GM12878 (cell line): ENCODE data around the gene TIPIN. TPM values are rescaled to one million over a fixed set of nuclear protein-coding genes. Genes with fewer than 3 reads are reported as not detected.

Experiments
- ATAC-seq: fragments of 200-7000 bp; cut with Tn5 transposase; 3 replicates; pipeline ENCODE4 v1.9.1; 2020; ENCODE audit warnings: mild to moderate bottlenecking, moderate library complexity
- BruUV-seq: library from RNA; stranded (reverse); fragments of 400-500 nt; replicated peaks from 2 replicates; lab custom pipeline; 2021; lab: Mats Ljungman, UMichigan
- CTCF ChIA-PET: fragments of 300-600 bp; sonication (Branson Sonifier 250); formaldehyde crosslinking; extraction: SDS; loops from one replicate; lab custom pipeline; 2021; ENCODE audit warnings: inconsistent platforms; lab: Yijun Ruan, JAX
- POLR2A ChIA-PET: fragments of 350-600 bp; formaldehyde crosslinking; extraction: SDS; loops from one replicate; lab custom pipeline; 2021; ENCODE audit warnings: inconsistent platforms; lab: Charles Lee
- RAD21 ChIA-PET: fragments of 300-600 bp; sonication (Branson Sonifier 250); formaldehyde crosslinking; loops from one replicate; lab custom pipeline; 2023; ENCODE audit warnings: antibody characterized with exemption; ENCODE audit not compliant: unreplicated experiment; lab: Charles Lee
- SMC1A ChIA-PET: fragments of 300-600 bp; sonication (Branson Sonifier 250); formaldehyde crosslinking; loops from one replicate; lab custom pipeline; 2023; ENCODE audit not compliant: unreplicated experiment, uncharacterized antibody; lab: Charles Lee
- DNase-seq: peaks from one replicate; pipeline ENCODE4 v3.0.0-alpha.2; 2011; ENCODE audit warnings: low read depth, low spot score
- FAIRE-seq: peaks from 3 replicates; lab custom pipeline; 2011; peaks lifted over from hg19 to GRCh38; lab: Jason Lieb, UNC
- H2AFZ ChIP-seq: 2 replicates; pipeline ENCODE4 v1.6.0; 2011; ENCODE audit warnings: low read depth, low read length, control low read depth; ENCODE audit not compliant: control insufficient read depth
- H3K27ac ChIP-seq: 2 replicates; pipeline ENCODE4 v1.5.1; 2011; ENCODE audit warnings: control low read depth; ENCODE audit not compliant: control insufficient read depth, insufficient read depth
- H3K27me3 ChIP-seq, 2 experiments: replicated peaks in 1 of 2; 2 replicates each; pipeline versions ENCODE4 v1.6.0 to v1.6.1; 2011; ENCODE audit warnings: low read length in 1 of 2; ENCODE audit not compliant: control insufficient read depth in 2 of 2, insufficient read depth in 2 of 2
- H3K36me3 ChIP-seq, 2 experiments: 2 replicates each; pipeline ENCODE4 v1.5.1; 2011; ENCODE audit warnings: low read length in 1 of 2; ENCODE audit not compliant: control insufficient read depth in 2 of 2, insufficient read depth in 2 of 2
- H3K4me1 ChIP-seq: 2 replicates; pipeline ENCODE4 v1.6.1; 2011; ENCODE audit warnings: mild to moderate bottlenecking, low read length, moderate library complexity, mixed read lengths; ENCODE audit not compliant: control insufficient read depth, insufficient read depth
- H3K4me2 ChIP-seq: 2 replicates; pipeline ENCODE4 v1.6.0; 2011; ENCODE audit warnings: control low read depth; ENCODE audit not compliant: control insufficient read depth, insufficient read depth
- H3K4me3 ChIP-seq: fragments of 200-600 bp; sonication (generic); 2 replicates; pipeline ENCODE4 v1.5.1; 2016
- H3K79me2 ChIP-seq: 2 replicates; pipeline ENCODE4 v1.6.0; 2011; ENCODE audit warnings: low read length; ENCODE audit not compliant: control insufficient read depth, insufficient read depth
- H3K9ac ChIP-seq: 2 replicates; pipeline ENCODE4 v1.8.0; 2011; ENCODE audit warnings: low read length, control low read depth, mixed read lengths; ENCODE audit not compliant: control insufficient read depth, insufficient read depth
- H3K9me3 ChIP-seq: replicated peaks from 3 replicates; pipeline ENCODE4 v1.5.1; 2011; ENCODE audit warnings: mild to moderate bottlenecking, low read length; ENCODE audit not compliant: control insufficient read depth, insufficient read depth
- H4K20me1 ChIP-seq: 2 replicates; pipeline ENCODE4 v1.6.0; 2011; ENCODE audit not compliant: control insufficient read depth, insufficient read depth
- BCL11A ChIP-seq: IDR thresholded peaks from 2 replicates; pipeline ENCODE4 v1.6.1; 2011; ENCODE audit warnings: low read depth, low read length
- BMI1 ChIP-seq: fragments of 450-650 bp; IDR thresholded peaks from 2 replicates; pipeline ENCODE4 v1.6.1; 2016; ENCODE audit warnings: mild to moderate bottlenecking, moderate library complexity, borderline replicate concordance
- CEBPB ChIP-seq, 2 experiments: fragments of 150-350 bp in 1 of 2; IDR thresholded peaks; 2 replicates each; pipeline ENCODE4 v1.6.1; 2012 to 2014; ENCODE audit warnings: low read depth in 2 of 2, low read length in 2 of 2, borderline replicate concordance in 1 of 2, inconsistent platforms in 1 of 2
- FOXK2 ChIP-seq: fragments of 450-650 bp; IDR thresholded peaks from 2 replicates; pipeline ENCODE4 v1.6.1; 2017; ENCODE audit warnings: mild to moderate bottlenecking, moderate library complexity
- JUNB ChIP-seq: IDR thresholded peaks from 2 replicates; pipeline ENCODE4 v1.6.1; 2016; ENCODE audit warnings: antibody characterized with exemption, mild to moderate bottlenecking
- JUND ChIP-seq: IDR thresholded peaks from 2 replicates; pipeline ENCODE4 v1.6.1; 2012; ENCODE audit warnings: low read depth, mild to moderate bottlenecking, low read length, improper control_type of control experiment, moderate library complexity
- KDM1A ChIP-seq: fragments of 200-600 bp; sonication (generic); IDR thresholded peaks from 2 replicates; pipeline ENCODE4 v1.6.1; 2016; ENCODE audit warnings: borderline replicate concordance
- MLLT1 ChIP-seq: fragments of 450-650 bp; IDR thresholded peaks from 2 replicates; pipeline ENCODE4 v1.6.1; 2016; ENCODE audit warnings: mild to moderate bottlenecking
- PML ChIP-seq: IDR thresholded peaks from 2 replicates; pipeline ENCODE4 v1.6.1; 2012; ENCODE audit warnings: low read length, inconsistent platforms
- RAD21 ChIP-seq: IDR thresholded peaks from 2 replicates; pipeline ENCODE4 v1.6.1; 2011; ENCODE audit warnings: mild to moderate bottlenecking, low read depth, low read length, moderate library complexity; ENCODE audit not compliant: insufficient read depth
- RAD51 ChIP-seq: fragments of 450-650 bp; IDR thresholded peaks from 2 replicates; pipeline ENCODE4 v1.6.1; 2016; ENCODE audit warnings: moderate library complexity, mild to moderate bottlenecking, inconsistent platforms
- RBBP5 ChIP-seq: fragments of 200-600 bp; sonication (generic); conservative IDR thresholded peaks from 2 replicates; pipeline ENCODE4 v1.6.1; 2016
- RELA ChIP-seq: fragments of 450-650 bp; IDR thresholded peaks from 2 replicates; pipeline ENCODE4 v1.8.0; 2014; ENCODE audit warnings: borderline replicate concordance; ENCODE audit not compliant: partially characterized antibody
- SMAD5 ChIP-seq: IDR thresholded peaks from 2 replicates; pipeline ENCODE4 v1.6.1; 2016; ENCODE audit warnings: antibody characterized with exemption, low read depth
- TARDBP ChIP-seq: IDR thresholded peaks from 2 replicates; pipeline ENCODE4 v1.6.1; 2016; ENCODE audit warnings: borderline replicate concordance
- USF2 ChIP-seq: IDR thresholded peaks from 2 replicates; pipeline ENCODE4 v1.6.1; 2011; ENCODE audit warnings: low read depth, low read length, improper control_type of control experiment, borderline replicate concordance
- ZBTB11 ChIP-seq: fragments of 450-650 bp; formaldehyde crosslinking; IDR thresholded peaks from 2 replicates; pipeline ENCODE4 v1.5.0; 2022; ENCODE audit warnings: mild to moderate bottlenecking, missing genetic modification characterization
- WGBS: methylation state at CpG from one replicate; pipeline ENCODE4 v1.1.6; 2016; ENCODE audit warnings: low lambda C conversion rate; ENCODE audit not compliant: insufficient replicate concordance, insufficient coverage; ENCODE audit errors: missing lambda C conversion rate; 5-methylcytosine and 5-hydroxymethylcytosine counted together
- in situ Hi-C: fragments of 300-500 bp; cut with MboI; formaldehyde crosslinking; loops from 9 replicates; pipeline ENCODE4 v1.14.3; 2018; ENCODE audit warnings: mixed read lengths
- intact Hi-C: fragments of 100-400 bp; cut with micrococcal nuclease; formaldehyde crosslinking; loops from one replicate; pipeline ENCODE4 v1.14.2; 2022; ENCODE audit not compliant: unreplicated experiment
- polyA plus RNA-seq, 11 experiments: library from polyadenylated mRNA; depleted of rRNA in 4 of 11; unstranded in 6 of 11; stranded (reverse) in 5 of 11; fragments of >200 nt; fragmentation: Nextera tagmentation in 4 of 11; fragmentation: Illumina TruSeq in 1 of 11; extraction: Ambion mirVana in 4 of 11; extraction: Trizol in 1 of 11; gene quantifications; 1 replicate in 1 of 11; 2 replicates in 10 of 11; pipeline versions ENCODE4 v1.2.1 to v1.2.3, GENCODE V29; 2011 to 2016; ENCODE audit warnings: inconsistent platforms in 2 of 11, missing spikeins in 2 of 11, low read depth in 1 of 11
- total RNA-seq, 4 experiments: library from RNA; depleted of rRNA in 3 of 4; stranded (reverse); fragments of >200 nt in 3 of 4; fragmentation: Illumina TruSeq in 1 of 4; extraction: Trizol in 1 of 4; gene quantifications; 2 replicates each; pipeline versions ENCODE4 v1.2.1 to v1.2.3, GENCODE V29; 2013 to 2021
- TF ChIP-seq, protein P1 (sequence below): IDR thresholded peaks from 2 replicates; pipeline ENCODE4 v1.6.1; 2011; ENCODE audit warnings: mild to moderate bottlenecking, low read depth, low read length, moderate library complexity; ENCODE audit not compliant: insufficient replicate concordance

Gene TIPIN
- total and polyA plus RNA-seq, 10 of the 15 experiments (the other 5 are each of a cell fraction or from before 2014, with no cell fraction given): 21.1 to 69.2 (median 47.0) TPM

- RAD21 ChIA-PET: interaction anchor here (0.6 to 7.6 kb wide), 6 partner anchors 11 to 106 kb away, joined by 3 to 119 read pairs (median 4); partner anchors contain the start of genes MAP2K1 and SNAPC5
Measured at GRCh38 chr15:66400351-66400774, 43.9 kb upstream of the TIPIN start.

More at GRCh38 chr15:66400351-66400774, 43.9 kb upstream of the TIPIN start:
- H3K27me3 ChIP-seq: no peaks in the 10 kb centered on the region
- DNase-seq: no peak
- H3K4me1 ChIP-seq: peaks cover 45% of the 10 kb centered on the region
- SMC1A ChIA-PET: interaction anchor here (0.6 to 8.2 kb wide), 5 partner anchors 8 to 25 kb away, joined by 3 to 95 read pairs (median 52); partner anchors contain the start of gene MAP2K1
- peaks cover 2 to 14% of the 10 kb centered on the region in 2 experiments for H3K36me3 ChIP-seq
- TF ChIP-seq RAD21 (no peak), BCL11A (no peak), CEBPB (IDR thresholded peaks at IDR 0.05; ENCODE audit: borderline replicate concordance in 1 of 2, low read depth in 2 of 2, low read length in 2 of 2) (no peak), RELA (no peak), JUNB (no peak), USF2 (no peak), RBBP5 (no peak), KDM1A (no peak), SMAD5 (no peak), BMI1 (no peak), MLLT1 (no peak), RAD51 (no peak), FOXK2 (no peak), ZBTB11 (CRISPR knock-in tag) (no peak), TARDBP (no peak), JUND (no peak), PML (no peak)
- TF ChIP-seq, protein P1, sequence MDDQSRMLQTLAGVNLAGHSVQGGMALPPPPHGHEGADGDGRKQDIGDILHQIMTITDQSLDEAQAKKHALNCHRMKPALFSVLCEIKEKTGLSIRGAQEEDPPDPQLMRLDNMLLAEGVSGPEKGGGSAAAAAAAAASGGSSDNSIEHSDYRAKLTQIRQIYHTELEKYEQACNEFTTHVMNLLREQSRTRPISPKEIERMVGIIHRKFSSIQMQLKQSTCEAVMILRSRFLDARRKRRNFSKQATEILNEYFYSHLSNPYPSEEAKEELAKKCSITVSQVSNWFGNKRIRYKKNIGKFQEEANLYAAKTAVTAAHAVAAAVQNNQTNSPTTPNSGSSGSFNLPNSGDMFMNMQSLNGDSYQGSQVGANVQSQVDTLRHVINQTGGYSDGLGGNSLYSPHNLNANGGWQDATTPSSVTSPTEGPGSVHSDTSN: no peak
- in situ Hi-C loops (no loop called here), intact Hi-C loops (no loop called here)
- no peaks in the 10 kb centered on the region for H4K20me1 ChIP-seq
- WGBS: 66% methylated on average over 3 of the region's 3 CpGs
- no TSS peak for BruUV-seq
- H3K79me2 ChIP-seq: peaks cover 93% of the 10 kb centered on the region
- no peak for ATAC-seq
- CTCF ChIA-PET: interaction anchor here (0.6 to 6.0 kb wide), 3 partner anchors 11 to 99 kb away, joined by 3 to 69 read pairs (median 7); partner anchors contain the start of gene SNAPC5
- H3K27ac ChIP-seq: peak overlapping the region; percentile 73
- peak overlapping the region; percentile 57 for H3K4me2 ChIP-seq
- H3K9me3 ChIP-seq: no peaks in the 10 kb centered on the region
- no peak overlapping the region for H2AFZ ChIP-seq
- no peak overlapping the region for H3K4me3 ChIP-seq
- POLR2A ChIA-PET: interaction anchor here (0.6 to 7.6 kb wide), 4 partner anchors 10 to 34 kb away, joined by 3 to 120 read pairs (median 38); partner anchors contain the start of gene MAP2K1
- FAIRE-seq: no peak
- H3K9ac ChIP-seq: peak overlapping the region; percentile 37; the same call in 1 of the 2 replicates
